AG09319 (cell line): Measurements from ENCODE around the gene UQCR10.

Source experiments
- DNase-seq: peaks from one replicate; pipeline ENCODE4 v3.0.0-alpha.2; 2010; ENCODE audit warnings: low read depth; ENCODE audit errors: extremely low read depth
- TF ChIP-seq, protein P1 (sequence below): IDR thresholded peaks from 2 replicates; pipeline ENCODE4 v1.5.1; 2011; ENCODE audit warnings: low read depth, mild to moderate bottlenecking, inconsistent platforms, low read length, moderate library complexity

UQCR10 gene

DNA sequence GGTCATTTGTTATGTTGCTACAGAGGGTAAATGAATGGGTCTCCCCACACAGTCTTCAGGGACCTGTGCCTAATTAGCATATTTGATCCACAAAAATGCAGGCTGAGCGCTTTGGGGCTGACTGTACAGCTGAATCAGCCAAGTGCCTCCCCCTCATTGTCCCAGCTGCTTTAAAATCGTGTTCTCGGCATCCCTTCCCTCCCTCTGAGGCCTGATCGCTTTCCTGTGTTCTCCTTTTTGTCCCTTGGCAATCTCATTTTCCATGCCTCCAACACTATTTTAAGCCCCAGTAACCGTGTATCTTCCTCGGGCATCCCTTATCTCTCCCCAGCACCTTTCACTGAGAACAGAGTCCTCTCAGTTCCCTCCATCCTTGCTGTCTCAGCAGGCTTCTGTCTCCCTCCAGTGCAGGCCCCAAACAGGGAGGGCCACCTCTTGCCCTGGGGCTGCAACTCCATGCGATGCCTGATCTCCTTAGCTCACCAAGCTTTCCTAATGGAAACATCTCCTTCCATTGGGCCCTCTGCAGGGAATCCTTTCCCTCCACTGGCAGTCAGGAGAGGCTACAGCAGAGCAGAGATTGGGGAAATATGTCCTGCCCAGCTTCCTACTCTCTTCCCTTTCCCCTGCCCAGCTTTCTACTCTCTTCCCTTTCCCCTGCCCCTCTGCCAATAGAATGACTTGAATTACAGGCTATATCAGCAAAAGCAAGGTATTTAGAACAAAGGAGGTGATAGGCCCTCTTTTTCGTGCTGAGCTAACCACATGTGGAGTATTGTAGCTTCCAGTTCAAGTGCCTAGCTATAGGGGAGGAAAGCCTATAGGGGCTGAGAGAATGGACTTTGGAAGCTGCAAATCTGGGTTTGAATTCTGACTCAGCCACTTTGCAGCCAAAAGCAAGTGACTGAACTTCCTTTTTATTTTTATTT is 13.8 kb downstream of the UQCR10 start:
- TF ChIP-seq, protein P1, sequence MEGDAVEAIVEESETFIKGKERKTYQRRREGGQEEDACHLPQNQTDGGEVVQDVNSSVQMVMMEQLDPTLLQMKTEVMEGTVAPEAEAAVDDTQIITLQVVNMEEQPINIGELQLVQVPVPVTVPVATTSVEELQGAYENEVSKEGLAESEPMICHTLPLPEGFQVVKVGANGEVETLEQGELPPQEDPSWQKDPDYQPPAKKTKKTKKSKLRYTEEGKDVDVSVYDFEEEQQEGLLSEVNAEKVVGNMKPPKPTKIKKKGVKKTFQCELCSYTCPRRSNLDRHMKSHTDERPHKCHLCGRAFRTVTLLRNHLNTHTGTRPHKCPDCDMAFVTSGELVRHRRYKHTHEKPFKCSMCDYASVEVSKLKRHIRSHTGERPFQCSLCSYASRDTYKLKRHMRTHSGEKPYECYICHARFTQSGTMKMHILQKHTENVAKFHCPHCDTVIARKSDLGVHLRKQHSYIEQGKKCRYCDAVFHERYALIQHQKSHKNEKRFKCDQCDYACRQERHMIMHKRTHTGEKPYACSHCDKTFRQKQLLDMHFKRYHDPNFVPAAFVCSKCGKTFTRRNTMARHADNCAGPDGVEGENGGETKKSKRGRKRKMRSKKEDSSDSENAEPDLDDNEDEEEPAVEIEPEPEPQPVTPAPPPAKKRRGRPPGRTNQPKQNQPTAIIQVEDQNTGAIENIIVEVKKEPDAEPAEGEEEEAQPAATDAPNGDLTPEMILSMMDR: no peak
- DNase-seq: peak; percentile 34

DNA sequence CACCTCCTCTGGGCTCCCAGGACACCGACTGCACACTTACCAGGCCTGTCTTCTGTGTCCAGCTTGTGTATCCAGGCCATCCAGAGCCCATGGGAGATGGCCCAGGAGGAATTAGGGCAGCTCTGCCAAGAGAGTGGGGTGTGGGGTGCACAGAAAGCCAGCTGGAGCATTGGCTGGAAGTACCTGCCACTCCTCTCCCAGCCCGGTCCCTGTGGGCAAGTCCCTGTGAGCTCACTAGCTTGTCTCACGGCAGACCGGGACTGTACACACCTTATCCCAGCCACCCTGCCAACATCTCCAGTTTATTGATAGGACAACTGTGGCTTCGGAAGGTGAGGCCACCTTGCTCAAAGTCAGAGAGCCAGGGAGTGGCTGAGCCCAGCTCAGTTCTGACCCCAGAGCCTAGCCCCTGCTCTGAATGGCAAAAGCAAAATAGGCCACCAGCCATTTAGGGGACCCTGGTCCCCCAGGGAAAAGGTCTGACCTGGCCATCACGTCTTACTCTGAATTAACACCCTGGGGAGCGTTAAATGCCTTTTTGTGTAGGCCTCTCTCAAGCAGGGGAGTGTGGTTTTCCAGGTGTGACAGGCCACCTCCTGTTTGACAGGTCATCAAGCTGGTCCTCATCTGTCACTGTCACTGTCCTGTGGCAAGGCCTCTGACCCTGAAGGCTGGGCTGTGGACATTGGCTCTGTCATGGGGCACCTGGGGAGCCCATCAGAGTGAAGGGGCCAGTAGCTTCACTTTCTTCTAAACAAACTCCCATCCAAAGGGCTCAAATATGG is 15.1 kb downstream of the UQCR10 start:
- TF ChIP-seq, protein P1: no peak
- no peak for DNase-seq

DNA sequence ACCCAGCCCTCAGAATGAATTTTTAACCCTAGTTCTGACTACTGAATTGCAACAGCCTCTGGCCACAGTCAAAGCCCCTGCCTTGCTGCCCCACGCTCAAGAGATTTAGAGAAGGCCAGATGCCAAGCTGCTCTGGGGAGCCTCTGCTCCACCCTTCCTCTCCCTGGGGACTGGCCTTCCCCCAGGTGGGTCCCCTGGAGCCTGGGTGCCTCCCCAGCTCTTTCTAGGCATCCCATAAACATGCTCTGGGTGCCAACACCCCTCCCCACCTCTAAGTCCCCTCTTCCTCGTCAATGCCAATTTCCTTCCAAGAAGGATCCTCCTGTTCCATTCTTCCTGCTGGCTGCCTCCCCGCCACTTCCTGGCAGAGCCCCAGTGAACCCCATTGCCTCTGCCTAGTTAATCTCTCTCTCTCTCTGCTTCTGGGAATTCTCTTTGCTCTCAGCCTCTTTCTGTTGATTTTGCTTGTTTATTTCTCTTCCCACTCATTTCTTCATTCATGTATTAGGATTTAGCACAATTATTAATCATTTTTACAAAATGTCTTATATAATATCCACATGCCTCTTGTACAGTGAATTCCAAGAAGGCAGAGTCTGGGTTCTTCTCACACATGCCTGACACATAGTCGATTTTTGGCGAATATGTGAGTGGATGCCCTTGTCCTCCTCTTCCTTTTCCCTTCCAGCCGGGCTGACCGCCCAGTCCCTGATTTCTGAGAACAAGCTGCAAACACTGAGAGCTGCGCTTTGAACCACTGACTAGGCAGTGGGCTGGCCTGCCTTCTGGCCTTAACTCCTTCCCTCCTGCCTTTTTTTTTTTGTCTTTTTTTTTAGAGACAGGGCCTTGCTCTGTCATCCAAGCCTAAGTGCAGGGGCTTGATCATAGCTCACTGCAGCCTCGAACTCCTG is 17.5 kb downstream of the UQCR10 start:
- TF ChIP-seq, protein P1: no peak

DNA sequence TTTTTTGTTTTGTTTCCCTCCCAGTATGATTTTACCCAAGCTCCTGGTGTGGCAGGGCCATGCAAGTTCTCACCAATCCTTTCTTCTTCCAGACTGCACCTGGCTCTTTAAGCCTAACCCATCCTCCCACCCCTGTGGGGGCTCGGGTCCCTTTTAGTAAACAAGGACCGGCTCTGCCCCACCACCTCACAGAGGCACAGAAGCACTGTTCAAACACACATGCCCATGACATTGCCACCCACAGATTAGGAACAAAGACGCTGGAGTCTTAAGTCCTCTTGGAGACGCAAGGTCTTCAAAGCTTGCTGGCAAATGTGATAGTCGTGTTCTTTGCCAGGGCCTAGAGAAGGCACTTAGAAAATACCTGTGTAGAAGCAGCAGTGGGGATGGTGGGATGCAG is 18.9 kb downstream of the UQCR10 start:
- no peak for DNase-seq
- TF ChIP-seq, protein P1: no peak

More for the DNA sequence above, 17.5 kb downstream of the UQCR10 start:
- DNase-seq: no peak

- TF ChIP-seq, protein P1: no peak
- DNase-seq: no peak
These were observed 20.3 kb downstream of the UQCR10 start for GRCh38 chr22:29787371-29787980.

DNA sequence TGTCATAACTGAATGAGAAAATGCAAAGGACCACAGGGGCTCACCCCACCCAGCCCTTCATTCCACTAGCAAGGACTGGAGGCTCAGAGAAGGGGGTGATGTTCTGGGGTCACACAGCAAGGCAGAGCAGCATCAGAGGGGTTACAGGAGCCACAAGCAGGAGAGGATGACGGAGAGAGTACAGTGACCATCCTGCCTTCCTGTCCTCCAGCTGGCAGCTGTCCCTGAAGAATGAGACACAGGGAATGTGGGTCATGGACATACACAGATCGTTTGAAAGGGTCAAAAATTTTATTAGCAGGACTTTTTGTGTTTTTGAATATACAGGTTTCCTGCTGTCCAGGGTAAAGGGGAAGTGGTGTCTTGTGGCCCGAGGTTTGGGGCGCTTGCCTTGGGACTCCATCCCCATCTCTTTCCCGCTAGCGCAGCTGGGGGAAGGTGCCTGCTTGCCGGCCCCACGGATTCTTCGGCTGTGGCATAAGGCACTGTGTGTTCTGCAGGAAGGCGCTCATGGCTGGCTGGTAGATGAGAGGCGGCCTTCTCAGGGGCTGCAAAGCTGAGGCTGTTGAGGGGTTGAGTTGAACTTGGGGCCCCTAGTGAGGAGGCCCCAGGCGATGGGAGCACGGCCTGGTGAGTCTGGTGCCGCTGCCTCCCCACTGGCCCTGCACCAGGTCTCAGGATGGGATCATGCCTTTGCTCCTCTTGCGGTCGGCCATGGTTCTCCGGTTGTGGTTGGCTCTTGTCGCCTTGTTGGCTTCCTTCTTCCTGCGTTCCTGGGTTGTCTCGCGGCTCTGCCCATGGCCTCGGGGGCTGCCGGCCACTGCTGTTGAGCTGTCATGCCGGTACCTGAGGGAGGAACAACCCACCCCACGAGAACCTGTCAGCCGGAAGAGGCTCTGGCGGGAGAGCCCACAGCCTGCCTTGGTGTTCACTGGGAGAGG is 21.4 kb downstream of the UQCR10 start:
- TF ChIP-seq, protein P1: no peak
- no peak for DNase-seq
